GM21737 (cell line): Measurements from ENCODE around the gene LSM2.

Experiments used
- ATAC-seq: cut with Tn5 transposase; IDR thresholded peaks from one replicate; pipeline ENCODE4 v1.9.1; 2021; ENCODE audit warnings: mild to moderate bottlenecking, moderate library complexity; ENCODE audit not compliant: unreplicated experiment

The LSM2 gene

GRCh38 chr6:31758281-31758680, 48.5 kb downstream of the LSM2 start:
- ATAC-seq: no peak

- ATAC-seq: no peak
These were observed 53.9 kb downstream of the LSM2 start for GRCh38 chr6:31752739-31753319.

- ATAC-seq: no peak
These were observed 56.2 kb downstream of the LSM2 start for GRCh38 chr6:31750411-31751022.

- no peak for ATAC-seq
These were observed 57.3 kb downstream of the LSM2 start for GRCh38 chr6:31749301-31750036.
